HG02623 (cell line): Measurements from ENCODE around the gene LRCH1.

Source experiments
- ATAC-seq: cut with Tn5 transposase; IDR thresholded peaks from one replicate; pipeline ENCODE4 v1.9.1; 2021; ENCODE audit warnings: moderate library complexity; ENCODE audit not compliant: unreplicated experiment

The LRCH1 gene

DNA sequence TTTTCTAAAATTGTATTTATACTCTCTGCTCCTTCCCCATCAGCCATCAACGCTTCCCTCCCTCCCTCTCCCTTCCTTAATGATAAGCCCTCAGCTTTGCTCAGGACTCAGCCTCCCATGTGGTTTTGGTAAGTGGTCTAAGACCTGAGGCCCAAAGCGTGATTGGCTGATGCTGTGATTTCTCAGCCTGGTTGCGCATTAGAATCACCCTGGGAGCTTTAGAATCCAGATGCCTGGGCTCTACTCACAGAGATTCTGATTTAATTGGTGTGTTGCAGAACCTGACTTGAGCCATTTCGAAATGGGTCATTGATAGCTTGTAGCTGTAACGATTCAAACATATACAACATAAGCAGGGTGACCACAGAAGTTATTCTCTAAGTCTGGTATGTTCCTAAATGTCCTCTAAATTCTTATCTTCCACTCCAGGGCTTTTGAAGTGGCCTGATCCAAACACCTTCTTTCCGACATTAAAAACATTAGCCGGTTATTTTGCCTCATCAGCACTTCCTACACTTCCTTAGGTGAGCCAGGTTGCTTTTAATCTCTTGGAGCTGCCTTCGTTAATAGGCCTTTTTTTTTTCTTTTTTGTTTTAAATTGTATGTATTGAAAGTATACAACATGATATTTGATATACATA lies 60.6 kb downstream of the LRCH1 start:
- ATAC-seq, result no peak

DNA sequence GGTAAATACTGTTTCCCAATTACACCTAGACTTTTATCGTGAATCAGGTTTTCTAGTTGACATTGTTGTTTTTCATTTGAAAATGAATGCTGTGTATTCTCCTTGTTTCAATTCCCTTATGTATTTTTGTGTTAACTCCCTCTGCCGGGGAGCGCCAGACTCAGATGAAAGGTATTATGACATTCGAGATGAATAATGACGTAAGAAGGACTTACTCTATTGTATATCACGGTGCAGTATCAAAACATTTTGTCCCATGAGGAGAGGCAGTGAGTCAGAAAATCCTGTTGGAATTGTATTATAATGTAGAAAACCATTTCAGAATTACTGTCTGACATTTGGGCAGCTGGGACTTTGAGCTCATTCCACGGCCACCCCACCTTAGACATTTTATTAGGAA lies 61.6 kb downstream of the LRCH1 start:
- ATAC-seq, result no peak

DNA sequence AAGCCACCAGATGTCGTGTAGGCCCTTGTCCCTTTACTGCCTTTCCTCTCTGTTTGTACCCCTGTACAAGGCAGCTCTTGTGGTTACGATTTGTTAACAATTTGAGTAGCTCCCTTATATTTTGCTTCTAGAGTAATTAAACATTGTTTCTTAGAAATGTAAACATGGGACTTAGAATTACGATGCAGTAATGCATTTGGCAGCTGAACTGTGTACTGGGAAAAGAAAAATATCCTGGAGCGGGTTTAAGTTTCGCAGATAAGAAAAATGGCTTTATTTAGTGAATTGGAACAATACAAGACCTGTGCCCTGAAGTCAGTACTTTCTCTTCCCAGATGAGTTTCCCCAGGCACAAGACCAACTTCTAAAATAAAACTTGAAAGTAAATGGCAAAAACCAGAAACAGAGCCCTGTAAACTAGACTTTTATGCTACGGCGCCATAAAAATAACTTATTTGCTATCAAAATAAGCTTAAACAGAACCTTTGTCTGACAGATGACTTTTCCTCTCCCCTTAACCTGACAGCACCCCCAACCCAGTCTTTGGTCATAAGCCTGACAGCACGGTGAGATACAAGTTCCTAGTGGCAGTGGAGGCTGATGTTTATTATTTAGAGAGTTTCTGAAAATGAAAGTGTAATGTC lies 63.0 kb downstream of the LRCH1 start:
- no peak for ATAC-seq

DNA sequence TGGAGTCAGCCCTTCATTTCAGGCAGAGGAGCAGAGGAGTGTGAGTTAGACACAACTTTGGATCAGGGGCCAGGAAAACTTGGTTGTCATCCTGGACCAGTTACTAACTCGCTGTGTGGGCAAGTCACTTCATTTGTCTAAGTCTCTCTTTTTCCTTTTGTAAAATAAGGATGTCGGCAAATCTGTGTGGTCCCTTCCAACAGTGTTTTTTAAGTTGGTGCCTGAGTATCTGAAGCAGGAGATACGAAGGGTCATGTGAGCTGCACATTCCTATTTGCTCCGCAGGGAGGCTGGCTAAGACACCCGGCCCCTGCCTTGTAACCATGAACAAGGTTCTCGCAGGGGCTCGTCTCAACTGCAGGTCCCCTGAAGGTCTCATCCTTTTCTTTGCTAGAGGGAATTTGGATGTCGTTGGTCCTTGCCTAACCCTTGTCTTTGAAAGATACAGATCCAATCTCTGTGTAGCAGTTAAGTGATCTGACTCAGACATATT lies 64.3 kb downstream of the LRCH1 start:
- ATAC-seq, result no peak

GRCh38 chr13:46617885-46618284 lies 64.9 kb downstream of the LRCH1 start:
- ATAC-seq, result no peak

- no peak for ATAC-seq
Measured at GRCh38 chr13:46618694-46619254, 65.8 kb downstream of the LRCH1 start.

GRCh38 chr13:46620029-46620428 lies 67.1 kb downstream of the LRCH1 start:
- ATAC-seq, result no peak

- no peak for ATAC-seq
Measured at GRCh38 chr13:46620471-46620870, 67.5 kb downstream of the LRCH1 start.

DNA sequence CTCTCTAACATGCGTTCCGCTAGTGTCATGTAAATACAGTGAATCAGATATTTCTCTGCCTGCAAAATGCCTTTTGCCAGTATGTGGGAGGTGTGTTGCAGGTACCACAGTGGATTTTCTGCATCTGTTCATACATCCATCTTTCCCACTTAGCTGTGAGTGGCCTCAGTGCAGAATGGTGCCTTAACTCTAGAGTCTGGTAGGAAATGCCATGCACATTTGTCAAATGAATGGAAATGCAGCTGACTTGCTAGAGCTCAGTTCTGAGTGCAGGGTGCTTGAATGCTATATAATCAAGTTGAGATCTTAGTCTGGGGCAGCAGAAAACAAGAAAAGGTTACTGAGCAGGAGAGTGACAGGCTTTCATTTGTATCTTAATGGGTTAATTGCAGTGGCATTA lies 68.2 kb downstream of the LRCH1 start:
- no peak for ATAC-seq

DNA sequence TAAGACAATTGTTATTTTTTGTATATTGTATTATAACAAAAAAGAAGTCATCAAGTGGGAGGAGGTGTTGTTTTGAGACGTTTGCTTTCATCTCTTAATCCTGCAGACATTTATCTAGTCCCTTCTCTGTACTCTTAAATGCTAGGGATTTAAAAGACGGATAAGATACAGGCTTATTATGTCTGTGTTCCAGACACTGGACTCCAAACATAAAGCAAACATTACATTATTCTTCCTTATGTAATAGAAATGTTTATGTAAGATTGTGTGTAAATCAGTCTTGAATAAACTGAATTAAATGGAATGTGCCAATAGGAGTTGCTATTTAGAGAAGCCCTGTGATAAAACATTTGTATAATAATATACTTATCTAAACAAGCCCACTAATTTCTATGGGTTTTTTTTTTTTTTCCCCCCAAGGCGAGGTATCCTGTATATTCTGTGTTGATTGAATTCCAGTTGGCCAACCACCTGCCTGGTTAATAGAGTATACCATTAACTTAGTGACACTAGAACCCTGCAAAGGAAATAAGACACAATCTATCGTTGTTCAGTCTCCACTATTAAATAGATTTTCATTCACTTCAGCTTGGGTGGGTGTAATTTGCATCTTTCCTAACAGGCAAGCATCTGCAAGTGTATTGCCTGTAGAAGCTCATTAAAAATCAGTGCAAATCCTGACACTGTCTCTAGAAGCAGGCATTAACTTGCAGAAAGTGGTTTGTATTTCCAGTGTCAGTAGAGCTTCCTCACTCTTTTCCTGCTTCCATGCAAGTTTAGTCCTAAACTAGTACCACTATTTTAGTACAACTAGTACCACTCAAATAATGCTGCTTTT lies 69.0 kb downstream of the LRCH1 start:
- no peak for ATAC-seq

DNA sequence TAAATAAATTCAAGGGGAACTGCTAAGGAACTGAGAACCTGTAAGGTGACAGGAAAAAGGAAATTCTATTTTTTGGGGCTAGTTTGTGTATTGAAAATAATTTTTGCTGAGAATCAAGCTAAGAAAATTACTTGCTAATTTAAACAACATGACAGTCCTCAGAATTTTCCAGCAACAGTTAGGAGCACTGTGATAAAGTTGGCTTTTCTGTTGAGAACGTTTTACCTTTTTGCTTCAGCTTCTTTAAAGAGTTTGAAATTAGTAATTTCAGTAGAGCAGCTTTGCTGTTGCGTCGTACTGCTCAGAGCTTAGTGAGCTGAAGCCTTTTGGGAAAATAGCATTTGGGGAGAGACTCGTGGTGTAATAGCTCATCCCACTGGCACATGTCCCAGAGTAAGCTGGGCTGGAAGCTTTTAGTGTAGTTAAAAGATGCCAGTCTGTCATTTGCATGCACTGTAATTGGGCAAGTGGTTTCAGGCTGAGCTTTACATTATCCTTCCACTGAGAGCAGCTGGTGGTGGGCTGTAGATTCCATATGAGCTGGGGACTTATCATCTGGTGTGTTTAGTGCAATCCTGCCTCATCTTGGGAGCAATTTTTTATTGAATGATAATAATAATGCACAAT lies 69.8 kb downstream of the LRCH1 start:
- ATAC-seq, result no peak

DNA sequence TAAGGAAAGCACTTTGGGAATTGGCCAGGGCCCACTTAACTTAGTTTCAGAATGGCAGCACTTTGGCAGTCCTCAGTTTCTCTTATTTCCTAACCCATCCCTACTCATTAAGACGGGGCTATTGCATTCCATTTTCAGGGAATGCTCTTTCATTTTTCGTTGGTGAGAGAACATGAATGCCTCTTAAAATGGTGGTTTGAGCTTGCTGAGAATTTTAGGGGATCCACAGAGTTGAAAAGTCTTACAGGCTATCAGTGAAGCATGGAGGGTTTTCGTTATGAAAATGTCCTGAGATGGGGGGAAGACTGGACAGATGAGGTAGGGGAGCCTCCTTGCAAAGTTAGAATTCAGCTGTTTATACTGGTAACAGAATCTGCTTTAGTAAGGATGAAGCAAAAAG lies 71.4 kb downstream of the LRCH1 start:
- ATAC-seq, result peak; percentile 37

DNA sequence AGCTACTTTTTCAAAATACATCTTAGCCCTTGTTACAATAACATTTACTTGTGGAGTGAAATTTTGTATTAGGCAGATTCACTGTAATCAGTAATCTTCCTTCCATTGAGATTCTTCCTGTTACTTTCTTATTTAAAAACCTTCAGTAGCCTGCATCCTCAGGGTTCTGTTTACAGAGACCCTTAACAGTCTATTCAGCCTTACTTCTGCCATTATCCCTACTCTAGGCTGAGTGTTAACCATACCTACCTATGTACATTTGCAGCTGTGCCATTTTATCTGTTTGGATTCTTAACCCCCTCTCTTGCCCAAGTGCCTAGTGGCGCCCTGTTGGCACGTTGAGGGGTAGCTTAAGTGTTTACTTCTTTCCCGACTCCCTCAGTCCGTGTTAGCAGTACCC lies 71.9 kb downstream of the LRCH1 start:
- no peak for ATAC-seq

GRCh38 chr13:46627462-46627861 lies 74.5 kb downstream of the LRCH1 start:
- no peak for ATAC-seq

GRCh38 chr13:46628622-46629365 lies 75.8 kb downstream of the LRCH1 start:
- ATAC-seq, result no peak

GRCh38 chr13:46629811-46630413 lies 76.9 kb downstream of the LRCH1 start:
- no peak for ATAC-seq

DNA sequence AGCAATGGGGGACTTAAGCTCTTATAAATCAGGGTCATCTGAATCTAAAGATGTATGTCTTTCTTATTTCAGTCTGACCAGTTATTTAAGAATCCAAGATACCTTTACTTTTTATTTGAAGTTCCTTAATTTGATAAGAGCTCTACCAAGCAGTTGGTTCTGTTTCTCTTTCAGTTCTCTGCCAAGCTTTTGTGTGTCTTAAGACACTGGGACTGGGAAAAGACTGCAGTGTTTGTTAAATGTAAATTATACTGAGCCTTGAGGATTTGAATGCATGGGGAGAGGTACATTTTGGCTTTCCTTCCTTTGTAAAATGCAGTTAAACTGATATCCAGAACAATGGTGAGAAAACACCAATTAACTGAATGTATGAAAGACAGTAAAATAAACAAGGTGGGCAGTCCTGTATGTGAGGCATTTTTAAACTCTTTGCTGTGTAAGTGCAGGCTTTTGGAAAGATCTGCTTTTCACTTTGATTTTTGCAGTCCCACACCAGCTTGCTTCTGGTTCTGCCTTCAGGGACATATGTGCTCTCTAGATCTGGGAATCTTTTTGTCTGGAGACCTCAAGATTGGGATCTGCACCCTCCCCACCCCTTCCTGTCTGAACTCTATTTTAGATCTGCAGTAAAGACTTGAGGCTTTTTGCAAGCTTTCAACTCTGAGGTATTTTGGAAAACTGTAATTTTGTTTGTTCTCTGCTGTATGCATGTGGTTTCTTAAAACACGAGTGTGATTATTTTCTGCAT lies 77.6 kb downstream of the LRCH1 start:
- ATAC-seq, result no peak

DNA sequence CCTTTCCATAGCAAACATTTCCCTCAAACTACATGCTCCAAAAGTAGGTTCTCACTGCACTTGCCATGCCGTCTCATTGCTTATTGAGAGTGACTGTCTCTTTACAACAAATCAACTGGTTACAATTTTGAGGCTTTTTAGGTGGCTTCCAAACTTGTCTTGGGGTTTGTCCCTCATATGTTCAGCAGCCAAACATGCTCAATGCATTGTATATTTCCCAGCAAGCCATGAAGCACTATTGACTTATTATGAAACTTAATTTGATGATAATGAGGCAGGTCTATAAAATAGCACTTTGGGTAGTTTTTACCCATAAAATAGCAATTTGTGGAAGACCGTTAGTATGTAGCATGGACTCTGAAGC lies 78.2 kb downstream of the LRCH1 start:
- ATAC-seq, result no peak

GRCh38 chr13:46632176-46632575 lies 79.2 kb downstream of the LRCH1 start:
- no peak for ATAC-seq
